Small intestine (tissue), 7 donors: ENCODE measurements around the gene SFXN5. TPM values are rescaled to one million over a fixed set of nuclear protein-coding genes. Genes with fewer than 3 reads are reported as not detected.
"Not testable (repeated sequence)": the region's sequence is repeated elsewhere in the genome, so short reads cannot be mapped to it uniquely, and the experiment has no call there.

Experiments used
- DNase-seq, 2 donors: peaks; one replicate each; pipeline versions ENCODE4 v3.0.0 to v3.0.0-alpha.2; 2013
- FAIRE-seq: peaks from 2 replicates; lab custom pipeline; 2012; peaks lifted over from hg19 to GRCh38; lab: Jason Lieb, UNC
- H3K27ac ChIP-seq, 3 donors: one replicate each; pipeline ENCODE4 v1.5.1; 2013; ENCODE audit warnings: low read length in 2 of 3, mild to moderate bottlenecking in 2 of 3, control low read depth in 1 of 3, inconsistent platforms in 1 of 3, low read depth in 1 of 3, moderate library complexity in 1 of 3
- H3K27me3 ChIP-seq, 3 donors: one replicate each; pipeline ENCODE4 v1.6.1; 2013; ENCODE audit warnings: low read length in 3 of 3, inconsistent platforms in 1 of 3; ENCODE audit not compliant: control insufficient read depth in 3 of 3, insufficient read depth in 3 of 3
- H3K36me3 ChIP-seq, 3 donors: one replicate each; pipeline ENCODE4 v1.6.1; 2013; ENCODE audit warnings: low read length in 3 of 3, inconsistent platforms in 1 of 3, low read depth in 1 of 3, mild to moderate bottlenecking in 1 of 3, moderate library complexity in 1 of 3; ENCODE audit not compliant: control insufficient read depth in 3 of 3, insufficient read depth in 2 of 3
- H3K4me1 ChIP-seq, 3 donors: one replicate each; pipeline ENCODE4 v1.6.1; 2013; ENCODE audit warnings: low read length in 2 of 3, inconsistent platforms in 1 of 3, low read depth in 1 of 3, mild to moderate bottlenecking in 1 of 3, moderate library complexity in 1 of 3; ENCODE audit not compliant: control insufficient read depth in 3 of 3, insufficient read depth in 2 of 3
- H3K4me3 ChIP-seq, 3 donors: one replicate each; pipeline ENCODE4 v1.5.1; 2013; ENCODE audit warnings: low read length in 3 of 3, control low read depth in 1 of 3, inconsistent platforms in 1 of 3, low read depth in 1 of 3, mild to moderate bottlenecking in 1 of 3, moderate library complexity in 1 of 3
- H3K9me3 ChIP-seq, 2 donors: one replicate each; pipeline ENCODE4 v1.6.1; 2013; ENCODE audit warnings: low read depth in 1 of 2, low read length in 1 of 2; ENCODE audit not compliant: control insufficient read depth in 2 of 2, insufficient read depth in 1 of 2
- WGBS, 3 donors: extraction: QIAGEN DNeasy Blood & Tissue Kit; methylation state at CpG; one replicate each; pipeline ENCODE4 v1.1.7; 2013; 5-methylcytosine and 5-hydroxymethylcytosine counted together
- polyA plus RNA-seq, 4 donors: library from polyadenylated mRNA; stranded (reverse) in 3 of 4; unstranded in 1 of 4; fragments of 200-250 nt in 3 of 4; fragments of 120-200 nt in 1 of 4; gene quantifications; one replicate each; pipeline versions ENCODE4 v1.2.1 to v1.2.3, GENCODE V29; 2013
- donor health status: healthy with polysubstance abuse.
- donor health status: control.
- donor health status: control.
- donor health status: Bipolar disorder and iron deficiency.
- donor health status: healthy.

Gene SFXN5
- polyA plus RNA-seq, 4 donors = 5.4 to 28.5 (median 9.8) TPM

DNA sequence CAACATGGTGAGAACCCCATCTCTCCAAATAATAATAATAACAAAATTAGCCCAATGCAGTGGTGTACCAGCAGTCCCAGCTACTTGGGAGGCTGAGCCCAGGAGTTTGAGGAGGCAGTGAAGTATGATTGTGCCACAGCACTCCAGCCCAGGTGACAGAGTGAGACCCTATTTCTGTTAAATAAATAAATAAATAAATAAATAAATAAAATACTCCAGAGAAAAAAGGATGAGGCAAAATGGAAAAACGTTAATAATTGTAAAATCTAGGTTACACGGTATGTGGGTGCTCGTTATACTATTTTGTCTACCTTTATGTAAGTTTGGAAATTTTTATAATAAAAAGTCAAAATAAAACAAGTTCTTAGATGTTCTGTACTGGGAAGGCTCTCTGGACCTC, 162.8 kb downstream of the SFXN5 start:
- Histone ChIP-seq H3K4me1 (no peaks in the 10 kb centered on the region), H3K27me3 (peaks cover 0 to 63% (median 14%) of the 10 kb centered on the region in 3 donors), H3K27ac (no peak overlapping the region), H3K4me3 (no peak overlapping the region), H3K9me3 (no peaks in the 10 kb centered on the region), H3K36me3 (no peaks in the 10 kb centered on the region)
- 77 to 85% (median 81%) methylated on average over 3 of the region's 3 CpGs for WGBS, 3 donors
- no peak for DNase-seq
- FAIRE-seq = no peak

DNA sequence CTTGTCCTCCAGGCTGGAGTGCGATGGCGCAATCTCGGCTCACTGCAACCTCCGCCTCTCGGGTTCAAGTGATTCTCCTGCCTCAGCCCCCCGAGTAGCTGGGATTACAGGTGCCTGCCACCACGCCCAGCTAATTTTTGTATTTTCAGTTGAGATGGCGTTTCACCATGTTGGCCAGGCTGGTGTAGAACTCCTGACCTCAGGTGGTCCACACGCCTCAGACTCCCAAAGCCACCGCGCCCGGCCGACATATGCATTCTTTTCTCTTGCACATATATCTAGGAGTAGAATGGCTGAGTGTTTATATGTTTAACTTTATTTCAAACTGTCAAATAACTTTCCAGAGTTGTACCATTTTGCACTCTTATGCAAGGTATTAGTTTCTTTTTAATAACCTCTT, 164.1 kb downstream of the SFXN5 start:
- not testable (repeated sequence) for H3K4me3 ChIP-seq, H3K27ac ChIP-seq, DNase-seq, H3K36me3 ChIP-seq, H3K4me1 ChIP-seq, H3K9me3 ChIP-seq, FAIRE-seq
- 81 to 88% (median 83%) methylated on average over 13 of the region's 13 CpGs for WGBS, 3 donors
- H3K27me3 ChIP-seq = peaks cover 0 to 62% (median 11%) of the 10 kb centered on the region in 3 donors

GRCh38 chr2:72901426-72901825, 170.1 kb downstream of the SFXN5 start:
- Histone ChIP-seq H3K27ac (no peak overlapping the region), H3K36me3 (no peaks in the 10 kb centered on the region), H3K9me3 (no peaks in the 10 kb centered on the region), H3K4me3 (no peak overlapping the region), H3K4me1 (no peaks in the 10 kb centered on the region), H3K27me3 (peaks cover 0 to 40% (median 8%) of the 10 kb centered on the region in 3 donors)
- WGBS, 3 donors = 52 to 58% (median 55%) methylated on average over 3 of the region's 3 CpGs
- DNase-seq = no peak
- no peak for FAIRE-seq

DNA sequence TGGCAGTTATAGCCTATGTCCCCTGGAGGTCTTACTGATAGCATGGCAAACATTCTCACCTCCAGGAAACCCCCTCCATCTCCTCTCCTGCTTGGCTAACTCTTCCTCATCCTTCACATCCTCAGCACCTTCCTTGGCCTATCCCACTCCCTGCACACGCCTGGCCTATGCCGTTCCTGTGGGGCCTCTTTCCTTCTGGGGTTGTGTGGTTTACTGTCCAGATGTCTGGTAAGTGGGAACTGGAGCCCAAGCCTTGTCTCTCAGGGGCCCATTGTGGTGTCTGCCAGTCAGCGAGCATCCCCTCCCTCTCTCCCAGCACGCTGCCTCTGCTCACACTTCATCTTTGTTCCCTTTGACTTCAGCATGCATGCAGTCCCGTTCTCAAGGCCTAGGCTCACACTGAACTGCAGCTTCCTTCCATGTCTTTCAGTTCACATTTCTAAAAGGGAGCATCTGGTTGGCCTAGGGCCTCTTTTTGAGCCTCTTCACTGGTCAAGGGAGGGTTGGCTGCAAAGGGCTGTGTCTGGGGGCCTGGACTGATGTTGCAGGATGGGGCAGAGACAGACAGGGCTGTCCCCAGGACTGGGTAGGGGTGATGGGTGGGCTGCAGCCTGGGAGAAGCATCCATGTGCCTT, 171.2 kb downstream of the SFXN5 start:
- FAIRE-seq = no peak
- H3K36me3 ChIP-seq = no peaks in the 10 kb centered on the region

GRCh38 chr2:72898585-72898906, 173.0 kb downstream of the SFXN5 start:
- Histone ChIP-seq H3K4me3 (no peak overlapping the region), H3K27ac (no peak overlapping the region), H3K9me3 (no peaks in the 10 kb centered on the region), H3K36me3 (no peaks in the 10 kb centered on the region), H3K27me3 (peaks cover 0 to 36% (median 8%) of the 10 kb centered on the region in 3 donors), H3K4me1 (no peaks in the 10 kb centered on the region)
- 78 to 84% (median 79%) methylated on average over 2 of the region's 2 CpGs for WGBS, 3 donors
- no peak for FAIRE-seq
- DNase-seq = no peak

More for the DNA sequence above, 171.2 kb downstream of the SFXN5 start:
- Histone ChIP-seq H3K27me3 (peaks cover 0 to 31% (median 8%) of the 10 kb centered on the region in 3 donors), H3K27ac (no peak overlapping the region), H3K4me3 (no peak overlapping the region), H3K4me1 (no peaks in the 10 kb centered on the region), H3K9me3 (no peaks in the 10 kb centered on the region)
- no peak for DNase-seq
- 75 to 82% (median 82%) methylated on average over 5 of the region's 5 CpGs for WGBS, 3 donors

GRCh38 chr2:72897785-72898584, 173.5 kb downstream of the SFXN5 start:
- Histone ChIP-seq H3K27me3 (peaks cover 0 to 32% (median 8%) of the 10 kb centered on the region in 3 donors), H3K4me3 (no peak overlapping the region), H3K9me3 (no peaks in the 10 kb centered on the region), H3K36me3 (no peaks in the 10 kb centered on the region), H3K4me1 (peaks cover 0 to 6% (median 0%) of the 10 kb centered on the region in 3 donors), H3K27ac (no peak overlapping the region)
- DNase-seq = no peak
- no peak for FAIRE-seq
- 65 to 82% (median 80%) methylated on average over 18 of the region's 18 CpGs for WGBS, 3 donors

- Histone ChIP-seq H3K36me3 (peaks cover 0 to 12% (median 0%) of the 10 kb centered on the region in 3 donors), H3K4me1 (peaks cover 0 to 8% (median 0%) of the 10 kb centered on the region in 3 donors), H3K27ac (no peak overlapping the region), H3K27me3 (peaks cover 0 to 23% (median 5%) of the 10 kb centered on the region in 3 donors), H3K4me3 (no peak overlapping the region), H3K9me3 (no peaks in the 10 kb centered on the region)
- 51 to 76% (median 61%) methylated on average over 4 of the region's 4 CpGs for WGBS, 3 donors
- FAIRE-seq (no peak), DNase-seq (no peak)
These were observed 175.1 kb downstream of the SFXN5 start for GRCh38 chr2:72896446-72896845.

DNA sequence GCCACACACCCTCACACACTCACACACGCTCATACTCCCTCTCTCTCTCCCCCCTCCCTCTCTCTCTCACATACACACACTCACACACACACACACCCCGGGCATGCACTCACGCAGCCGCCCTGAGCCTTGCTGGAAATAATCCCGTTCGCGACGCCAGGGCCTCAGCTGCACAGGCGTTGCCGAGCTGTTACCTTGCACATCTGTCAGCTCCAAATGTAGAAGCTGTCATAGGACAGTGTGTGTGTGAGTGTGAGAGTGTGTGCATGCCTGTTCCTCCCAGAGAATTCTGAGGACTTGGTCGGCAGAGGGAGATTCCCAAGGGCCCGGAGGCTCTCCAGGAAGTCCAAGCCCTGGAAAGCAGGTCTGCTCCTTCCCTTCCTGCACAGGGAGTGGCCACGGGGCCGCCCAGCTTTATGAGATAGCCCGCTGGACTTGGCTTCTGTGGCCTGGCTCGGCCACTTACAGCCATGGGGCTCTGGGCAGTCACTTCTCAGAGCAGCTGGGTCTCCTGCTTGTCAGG, 175.7 kb downstream of the SFXN5 start:
- no peak for FAIRE-seq
- no peaks in the 10 kb centered on the region for H3K9me3 ChIP-seq
- DNase-seq = peak; percentile 72 to 81
- H3K36me3 ChIP-seq = peaks cover 0 to 18% (median 0%) of the 10 kb centered on the region in 3 donors
- H3K4me3 ChIP-seq = no peak overlapping the region
- WGBS, 3 donors = 6 to 12% (median 7%) methylated on average over 16 of the region's 16 CpGs
- H3K27me3 ChIP-seq = peaks cover 0 to 19% (median 2%) of the 10 kb centered on the region in 3 donors
- no peak overlapping the region for H3K27ac ChIP-seq
- H3K4me1 ChIP-seq = peaks cover 0 to 8% (median 0%) of the 10 kb centered on the region in 3 donors
